Neural cell (in vitro differentiated cells): Measurements from ENCODE around the gene PIWIL1.

Experiments
- EP300 ChIP-seq: fragments of 450-650 bp; conservative IDR thresholded peaks from 2 replicates; pipeline ENCODE4 v1.6.1; 2014; ENCODE audit warnings: antibody characterized with exemption, mild to moderate bottlenecking, moderate library complexity; ENCODE audit not compliant: poor library complexity, severe bottlenecking
- EZH2 ChIP-seq: fragments of 200-600, 300-800 bp; shearing (Covaris generic), sonication (generic); IDR thresholded peaks from 2 replicates; pipeline ENCODE4 v1.6.1; 2014; ENCODE audit warnings: antibody characterized with exemption, low read length, borderline replicate concordance, mild to moderate bottlenecking; ENCODE audit not compliant: insufficient read depth, poor library complexity, severe bottlenecking
- MXI1 ChIP-seq: fragments of 450-650 bp; conservative IDR thresholded peaks from 2 replicates; pipeline ENCODE4 v1.6.1; 2014; ENCODE audit warnings: antibody characterized with exemption, mild to moderate bottlenecking; ENCODE audit not compliant: poor library complexity, severe bottlenecking
- POLR2AphosphoS5 ChIP-seq: IDR thresholded peaks from 2 replicates; pipeline ENCODE4 v1.6.1; 2012
- RAD21 ChIP-seq: fragments of 450-650 bp; conservative IDR thresholded peaks from 2 replicates; pipeline ENCODE4 v1.6.1; 2014; ENCODE audit warnings: antibody characterized with exemption, mild to moderate bottlenecking, moderate library complexity
- SMC3 ChIP-seq: fragments of 450-650 bp; conservative IDR thresholded peaks from 2 replicates; pipeline ENCODE4 v1.6.1; 2014; ENCODE audit warnings: antibody characterized with exemption, mild to moderate bottlenecking, moderate library complexity; ENCODE audit not compliant: poor library complexity
- TAF1 ChIP-seq: IDR thresholded peaks from 2 replicates; pipeline ENCODE4 v1.6.1; 2012; ENCODE audit warnings: low read depth
- TF ChIP-seq, protein P1 (sequence below): fragments of 450-650 bp; IDR thresholded peaks from 2 replicates; pipeline ENCODE4 v1.5.1; 2014; ENCODE audit warnings: antibody characterized with exemption, mild to moderate bottlenecking, moderate library complexity; ENCODE audit not compliant: poor library complexity, severe bottlenecking
- TF ChIP-seq, protein P2 (sequence below): IDR thresholded peaks from 2 replicates; pipeline ENCODE4 v1.6.1; 2012; ENCODE audit warnings: borderline replicate concordance

DNA sequence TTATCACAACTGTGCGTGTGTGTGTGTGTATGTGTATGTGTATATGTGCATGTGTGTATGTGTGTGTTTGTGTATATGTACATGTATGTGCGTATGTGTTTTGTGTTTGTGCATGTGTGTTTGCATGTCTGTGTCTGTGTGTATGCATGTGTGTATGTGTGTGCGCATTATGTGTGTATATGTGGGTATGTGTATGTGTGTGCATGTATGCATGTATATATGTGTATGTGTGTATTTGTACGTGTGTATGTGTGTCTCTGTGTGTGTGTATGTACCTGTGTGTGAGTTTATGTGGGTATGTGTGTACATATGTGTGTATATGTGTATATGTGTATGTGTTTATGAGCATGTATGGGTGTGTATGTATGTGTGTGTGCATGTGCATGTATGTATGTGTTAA is 37.6 kb upstream of the PIWIL1 start:
- TF ChIP-seq, protein P1, sequence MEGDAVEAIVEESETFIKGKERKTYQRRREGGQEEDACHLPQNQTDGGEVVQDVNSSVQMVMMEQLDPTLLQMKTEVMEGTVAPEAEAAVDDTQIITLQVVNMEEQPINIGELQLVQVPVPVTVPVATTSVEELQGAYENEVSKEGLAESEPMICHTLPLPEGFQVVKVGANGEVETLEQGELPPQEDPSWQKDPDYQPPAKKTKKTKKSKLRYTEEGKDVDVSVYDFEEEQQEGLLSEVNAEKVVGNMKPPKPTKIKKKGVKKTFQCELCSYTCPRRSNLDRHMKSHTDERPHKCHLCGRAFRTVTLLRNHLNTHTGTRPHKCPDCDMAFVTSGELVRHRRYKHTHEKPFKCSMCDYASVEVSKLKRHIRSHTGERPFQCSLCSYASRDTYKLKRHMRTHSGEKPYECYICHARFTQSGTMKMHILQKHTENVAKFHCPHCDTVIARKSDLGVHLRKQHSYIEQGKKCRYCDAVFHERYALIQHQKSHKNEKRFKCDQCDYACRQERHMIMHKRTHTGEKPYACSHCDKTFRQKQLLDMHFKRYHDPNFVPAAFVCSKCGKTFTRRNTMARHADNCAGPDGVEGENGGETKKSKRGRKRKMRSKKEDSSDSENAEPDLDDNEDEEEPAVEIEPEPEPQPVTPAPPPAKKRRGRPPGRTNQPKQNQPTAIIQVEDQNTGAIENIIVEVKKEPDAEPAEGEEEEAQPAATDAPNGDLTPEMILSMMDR = no peak
- TF ChIP-seq POLR2AphosphoS5 (no peak), EP300 (no peak), EZH2 (no peak), TAF1 (no peak), SMC3 (no peak), RAD21 (no peak), MXI1 (no peak)
- TF ChIP-seq, protein P2, sequence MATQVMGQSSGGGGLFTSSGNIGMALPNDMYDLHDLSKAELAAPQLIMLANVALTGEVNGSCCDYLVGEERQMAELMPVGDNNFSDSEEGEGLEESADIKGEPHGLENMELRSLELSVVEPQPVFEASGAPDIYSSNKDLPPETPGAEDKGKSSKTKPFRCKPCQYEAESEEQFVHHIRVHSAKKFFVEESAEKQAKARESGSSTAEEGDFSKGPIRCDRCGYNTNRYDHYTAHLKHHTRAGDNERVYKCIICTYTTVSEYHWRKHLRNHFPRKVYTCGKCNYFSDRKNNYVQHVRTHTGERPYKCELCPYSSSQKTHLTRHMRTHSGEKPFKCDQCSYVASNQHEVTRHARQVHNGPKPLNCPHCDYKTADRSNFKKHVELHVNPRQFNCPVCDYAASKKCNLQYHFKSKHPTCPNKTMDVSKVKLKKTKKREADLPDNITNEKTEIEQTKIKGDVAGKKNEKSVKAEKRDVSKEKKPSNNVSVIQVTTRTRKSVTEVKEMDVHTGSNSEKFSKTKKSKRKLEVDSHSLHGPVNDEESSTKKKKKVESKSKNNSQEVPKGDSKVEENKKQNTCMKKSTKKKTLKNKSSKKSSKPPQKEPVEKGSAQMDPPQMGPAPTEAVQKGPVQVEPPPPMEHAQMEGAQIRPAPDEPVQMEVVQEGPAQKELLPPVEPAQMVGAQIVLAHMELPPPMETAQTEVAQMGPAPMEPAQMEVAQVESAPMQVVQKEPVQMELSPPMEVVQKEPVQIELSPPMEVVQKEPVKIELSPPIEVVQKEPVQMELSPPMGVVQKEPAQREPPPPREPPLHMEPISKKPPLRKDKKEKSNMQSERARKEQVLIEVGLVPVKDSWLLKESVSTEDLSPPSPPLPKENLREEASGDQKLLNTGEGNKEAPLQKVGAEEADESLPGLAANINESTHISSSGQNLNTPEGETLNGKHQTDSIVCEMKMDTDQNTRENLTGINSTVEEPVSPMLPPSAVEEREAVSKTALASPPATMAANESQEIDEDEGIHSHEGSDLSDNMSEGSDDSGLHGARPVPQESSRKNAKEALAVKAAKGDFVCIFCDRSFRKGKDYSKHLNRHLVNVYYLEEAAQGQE = no peak
